ENCODE data around the gene TMTC1.

TMTC1 gene

DNA sequence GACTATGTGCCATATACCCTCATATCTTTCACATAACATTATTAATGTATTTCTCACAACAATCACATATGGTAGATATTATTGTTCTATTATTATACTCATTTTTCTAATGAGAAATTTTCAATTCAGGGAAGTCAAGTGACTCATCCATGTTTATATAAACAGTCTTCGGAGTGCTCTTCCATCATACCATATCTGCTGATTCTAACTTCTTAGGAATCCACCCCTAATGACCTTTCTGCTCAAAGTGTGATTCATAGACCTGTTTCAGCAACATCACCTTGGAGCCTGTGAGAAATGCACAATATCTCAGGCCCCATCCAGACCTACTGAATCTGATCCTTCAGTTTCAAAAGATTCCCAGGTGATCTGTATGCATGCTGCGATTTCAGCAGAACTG is 246.4 kb downstream of the TMTC1 start:
- DNase-seq (ENCODE audit: low read depth in 3 of 3): no peak

DNA sequence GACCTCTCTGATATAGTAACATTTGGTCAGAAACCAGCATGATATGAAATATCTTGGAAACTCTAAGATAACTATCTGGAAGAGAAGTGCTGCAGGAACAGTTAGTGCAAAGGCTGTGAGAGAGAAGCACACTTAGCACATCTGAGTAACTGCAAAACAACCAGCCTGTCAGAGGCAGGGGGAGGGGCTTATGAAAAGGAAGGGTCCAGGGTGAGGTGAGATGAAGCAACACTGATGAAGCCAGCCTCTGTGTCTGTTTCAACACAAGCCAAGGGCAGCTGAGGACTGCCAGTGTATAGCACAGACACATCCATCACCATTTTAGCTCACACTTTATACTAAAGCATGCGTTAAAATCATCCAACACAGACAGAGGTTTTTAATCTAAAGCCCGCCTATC is 248.8 kb downstream of the TMTC1 start:
- DNase-seq (ENCODE audit: low read depth in 3 of 3): no peak

GRCh38 chr12:29533815-29534489 is 249.8 kb downstream of the TMTC1 start:
- DNase-seq (ENCODE audit: low read depth in 3 of 3): no peak

GRCh38 chr12:29531471-29531870 is 252.3 kb downstream of the TMTC1 start:
- no peak for DNase-seq (ENCODE audit: low read depth in 3 of 3)

GRCh38 chr12:29530436-29530835 is 253.3 kb downstream of the TMTC1 start:
- no peak for DNase-seq (ENCODE audit: low read depth in 3 of 3)

GRCh38 chr12:29528161-29528560 is 255.6 kb downstream of the TMTC1 start:
- no peak for DNase-seq (ENCODE audit: low read depth in 3 of 3)

DNA sequence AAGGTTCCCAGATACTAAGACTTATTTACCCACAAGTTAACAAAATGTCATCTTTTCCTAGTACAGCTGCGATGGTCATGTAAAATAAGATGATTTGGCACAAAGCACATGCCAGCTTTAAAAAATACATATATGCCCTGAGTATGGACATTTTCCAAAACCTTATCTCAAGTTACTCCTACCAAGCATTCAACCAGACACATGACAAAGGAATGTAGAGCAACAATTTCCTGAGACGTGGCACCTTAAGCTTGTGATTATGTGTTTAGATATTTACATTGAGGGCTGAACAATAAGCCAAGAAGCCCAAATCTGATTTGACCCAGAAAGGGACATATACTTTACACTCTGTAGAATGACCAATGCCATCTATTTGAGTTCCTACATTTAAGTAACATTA is 261.8 kb downstream of the TMTC1 start:
- DNase-seq (ENCODE audit: low read depth in 3 of 3): no peak

- peak in 1 of 3 experiments; percentile 5 for DNase-seq (ENCODE audit: low read depth in 3 of 3)
These were observed 264.1 kb downstream of the TMTC1 start for GRCh38 chr12:29519585-29520182.

- DNase-seq (ENCODE audit: low read depth in 3 of 3): no peak
These were observed 265.3 kb downstream of the TMTC1 start for GRCh38 chr12:29518407-29518806.

GRCh38 chr12:29517264-29517663 is 266.5 kb downstream of the TMTC1 start:
- DNase-seq (ENCODE audit: low read depth in 3 of 3): no peak

GRCh38 chr12:29516431-29516875 is 267.3 kb downstream of the TMTC1 start:
- DNase-seq (ENCODE audit: low read depth in 3 of 3): no peak

DNA sequence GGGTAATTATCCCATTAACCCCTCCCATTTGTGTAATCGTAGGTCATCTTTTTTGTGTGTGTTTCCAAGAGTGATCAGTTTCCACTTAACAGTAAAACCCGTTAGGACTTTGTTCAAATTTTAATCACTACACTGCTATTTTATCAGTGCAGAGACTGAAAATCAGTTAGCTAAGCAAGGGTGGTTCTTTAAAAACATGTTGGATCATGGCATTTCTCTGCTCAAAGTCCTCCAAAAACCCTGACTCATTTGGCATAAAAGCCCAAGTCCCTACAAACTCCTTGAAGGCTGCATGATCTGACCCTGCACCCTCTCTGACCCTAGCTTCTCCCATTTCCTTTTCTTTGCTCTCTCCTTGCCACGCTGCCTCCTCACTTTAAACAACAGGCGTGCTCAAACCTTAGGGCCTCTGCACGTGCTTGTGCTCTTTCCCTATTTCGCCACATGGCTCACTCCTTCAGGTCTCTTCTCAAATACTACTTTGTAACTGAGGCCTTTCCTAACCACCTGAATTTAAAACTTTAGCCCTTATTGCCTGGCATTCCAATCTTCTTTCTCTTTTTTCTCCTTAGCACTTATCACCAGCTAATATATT is 273.1 kb downstream of the TMTC1 start:
- DNase-seq (ENCODE audit: low read depth in 3 of 3): no peak

DNA sequence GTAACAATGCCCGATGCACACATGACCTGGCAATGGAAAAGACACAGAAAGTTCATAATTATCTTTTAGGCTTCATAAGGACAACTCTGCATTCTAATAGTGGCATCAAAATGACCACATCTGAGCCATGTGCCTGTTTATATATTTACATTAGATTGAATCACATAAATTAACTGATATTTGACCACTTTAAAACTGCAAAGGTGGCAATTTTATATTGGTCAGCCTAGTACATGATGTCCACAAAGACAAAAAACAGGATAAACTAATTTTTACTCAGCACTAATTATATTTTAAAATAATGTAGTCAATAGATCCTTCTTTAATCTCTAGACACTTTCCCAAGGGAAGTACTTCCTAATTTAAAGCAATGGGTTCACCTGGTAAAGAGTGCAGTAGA is 274.2 kb downstream of the TMTC1 start:
- DNase-seq (ENCODE audit: low read depth in 3 of 3): no peak

DNA sequence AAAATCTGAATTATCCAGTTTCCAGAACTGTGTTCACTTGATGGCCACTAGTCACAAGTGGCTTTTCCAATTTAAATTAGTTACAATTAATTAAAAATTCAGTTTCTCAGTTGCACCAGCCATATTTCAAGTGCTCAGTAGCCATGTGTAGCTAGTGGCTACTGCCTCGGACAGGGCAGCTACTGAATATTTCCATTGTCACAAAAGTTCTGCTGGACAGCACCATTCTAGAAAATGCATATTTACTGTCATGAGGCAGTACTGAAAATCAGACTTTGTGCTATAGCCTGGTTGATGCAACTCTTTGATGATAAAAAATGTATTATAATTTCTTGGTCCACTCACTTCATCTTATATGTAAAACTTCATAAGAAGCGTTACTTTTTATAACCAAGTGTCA is 274.8 kb downstream of the TMTC1 start:
- DNase-seq (ENCODE audit: low read depth in 3 of 3): no peak

- no peak for DNase-seq (ENCODE audit: low read depth in 3 of 3)
These were observed 278.6 kb downstream of the TMTC1 start for GRCh38 chr12:29505122-29505521.

DNA sequence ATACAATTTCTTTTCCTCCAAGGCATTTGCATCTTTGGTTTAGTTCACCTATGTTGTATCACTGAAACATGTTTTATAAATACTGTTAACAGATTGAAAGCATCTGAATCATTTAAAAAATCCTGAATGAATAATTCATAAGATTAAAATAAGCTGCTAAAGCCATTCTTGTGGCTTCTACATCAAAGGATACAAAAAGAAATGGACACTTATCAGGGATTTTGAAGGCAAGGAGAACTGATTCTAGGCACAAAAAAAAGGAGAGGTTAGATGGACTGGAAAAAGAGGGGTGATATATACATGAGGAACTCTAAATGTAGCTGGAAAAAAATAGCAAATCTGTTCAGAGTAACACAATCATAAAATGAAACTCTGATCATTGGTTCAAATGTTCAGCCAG is 280.5 kb downstream of the TMTC1 start:
- DNase-seq (ENCODE audit: low read depth in 3 of 3): no peak

DNA sequence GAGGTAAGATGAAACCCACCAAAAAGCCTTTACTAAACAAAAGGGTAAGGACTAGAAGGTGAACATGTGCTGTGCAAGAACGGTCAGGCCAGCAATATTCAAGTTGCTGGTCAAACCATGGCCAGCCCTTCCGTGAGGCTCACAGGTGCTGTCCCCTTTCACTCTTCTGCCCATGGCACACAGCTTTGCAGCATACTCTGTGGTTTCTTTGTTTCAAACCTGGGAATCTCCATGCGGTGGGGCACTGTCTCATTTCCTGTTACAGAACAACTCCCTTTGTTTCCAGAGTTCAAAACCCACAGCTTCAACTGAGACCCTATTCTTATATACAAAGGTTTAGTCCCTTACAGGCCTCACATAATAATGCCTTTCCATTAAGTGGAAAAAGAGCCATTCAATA is 284.5 kb downstream of the TMTC1 start:
- no peak for DNase-seq (ENCODE audit: low read depth in 3 of 3)

- DNase-seq (ENCODE audit: low read depth in 3 of 3): no peak
These were observed 286.2 kb downstream of the TMTC1 start, which contains the start of gene OVCH1 for GRCh38 chr12:29497588-29497987. TSS of gene OVCH1 (minus strand) at chr12:29497686. CDS start at chr12:29497686, 0 bp downstream.

DNA sequence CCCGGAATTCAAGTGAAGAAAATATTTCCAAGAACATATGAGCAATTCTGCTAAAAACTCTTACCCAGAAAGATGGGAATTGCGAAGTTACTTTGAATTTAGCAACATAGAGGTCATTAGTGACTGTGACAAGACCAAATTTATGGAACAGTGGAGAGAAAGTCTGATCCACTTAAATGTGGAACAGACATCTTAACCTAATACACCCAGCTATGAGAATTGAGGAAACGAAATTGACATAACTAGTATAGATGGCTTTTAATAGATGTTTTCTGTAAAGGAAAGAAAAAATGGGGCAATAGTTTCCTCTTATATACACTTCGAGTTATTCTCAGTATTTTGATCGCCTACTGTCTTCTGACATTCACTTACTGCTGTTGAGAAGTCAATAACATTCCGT is 290.9 kb downstream of the TMTC1 start:
- DNase-seq (ENCODE audit: low read depth in 3 of 3): no peak

DNA sequence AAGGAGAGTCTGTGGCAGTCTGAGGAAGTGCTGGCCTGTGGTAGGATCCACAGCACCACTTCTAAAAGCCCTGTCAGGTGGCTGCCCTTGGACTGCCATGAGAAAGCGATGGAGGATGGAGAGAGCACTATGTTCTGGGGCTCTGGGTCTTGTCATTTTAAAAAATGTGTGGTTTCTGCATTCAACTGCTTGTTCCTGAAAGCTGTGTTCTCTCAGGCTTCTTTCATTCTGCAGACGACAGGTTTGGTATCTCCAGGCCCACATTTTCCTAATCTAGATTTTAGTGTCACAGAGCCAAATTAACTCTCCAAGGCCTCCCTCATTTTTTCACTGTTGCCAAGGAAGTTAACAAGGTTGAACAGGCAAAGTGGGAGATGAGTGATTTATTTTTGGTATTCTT is 296.8 kb downstream of the TMTC1 start:
- no peak for DNase-seq (ENCODE audit: low read depth in 3 of 3)

GRCh38 chr12:29463198-29463597 is 320.5 kb downstream of the TMTC1 start:
- no peak for DNase-seq (ENCODE audit: low read depth in 3 of 3)

DNA sequence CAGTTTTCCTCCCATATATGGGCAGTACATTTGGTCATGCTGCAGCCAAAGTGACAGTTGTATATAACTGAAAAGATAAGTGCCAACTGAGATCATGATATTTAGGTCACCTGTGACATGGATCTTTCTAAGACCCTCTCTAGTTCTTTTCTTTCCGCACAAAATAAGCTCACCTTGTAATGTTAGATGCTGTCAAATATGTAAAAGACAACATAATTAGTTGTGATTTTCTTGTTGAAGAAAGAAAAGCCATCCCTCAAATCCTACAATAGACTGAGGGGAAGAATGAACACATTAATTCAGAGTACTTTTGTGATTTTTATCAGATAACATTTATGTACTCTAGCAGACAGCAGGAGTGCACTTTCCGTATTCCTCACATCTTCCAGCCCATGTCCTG is 323.7 kb downstream of the TMTC1 start:
- DNase-seq (ENCODE audit: low read depth in 3 of 3): no peak

- DNase-seq (ENCODE audit: low read depth in 3 of 3): no peak
These were observed 328.7 kb downstream of the TMTC1 start for GRCh38 chr12:29455087-29455486.
